Skeletal muscle tissue (tissue), 4 donors: Measurements from ENCODE around the gene RTN4IP1. TPM values are rescaled to one million over a fixed set of nuclear protein-coding genes. Genes with fewer than 3 reads are reported as not detected.
A peak's percentile ranks its signal among the peaks of the same experiment; 100 is the strongest.

Experiments used
- H3K27ac ChIP-seq: one replicate; pipeline ENCODE4 v1.7.0; 2013; ENCODE audit warnings: mild to moderate bottlenecking, low read depth, low read length, inconsistent platforms
- H3K27me3 ChIP-seq, 3 donors: one replicate each; pipeline ENCODE4 v1.7.0; 2013; ENCODE audit warnings: low read length in 3 of 3; ENCODE audit not compliant: control insufficient read depth in 3 of 3, insufficient read depth in 3 of 3
- H3K36me3 ChIP-seq, 3 donors: one replicate each; pipeline ENCODE4 v1.7.0; 2013; ENCODE audit warnings: low read length in 3 of 3; ENCODE audit not compliant: control insufficient read depth in 3 of 3, insufficient read depth in 3 of 3
- H3K4me1 ChIP-seq, 3 donors: one replicate each; pipeline ENCODE4 v1.7.0; 2013; ENCODE audit warnings: low read length in 3 of 3, mild to moderate bottlenecking in 3 of 3; ENCODE audit not compliant: control insufficient read depth in 3 of 3, insufficient read depth in 3 of 3
- H3K4me3 ChIP-seq, 3 donors: one replicate each; pipeline ENCODE4 v1.7.0; 2013; ENCODE audit warnings: low read length in 3 of 3
- H3K9ac ChIP-seq, 3 donors: one replicate each; pipeline ENCODE4 v1.7.0; 2013; ENCODE audit warnings: low read length in 3 of 3, mild to moderate bottlenecking in 3 of 3, moderate library complexity in 2 of 3, low read depth in 1 of 3
- H3K9me3 ChIP-seq, 3 donors: one replicate each; pipeline ENCODE4 v1.7.0; 2013; ENCODE audit warnings: low read length in 3 of 3; ENCODE audit not compliant: control insufficient read depth in 3 of 3
- total RNA-seq: library from RNA; depleted of rRNA; stranded (reverse); fragments of >200 nt; gene quantifications from one replicate; pipeline ENCODE4 v1.2.3, GENCODE V29; 2014
- donor health status: Osteomylitis.

The RTN4IP1 gene
- 8.4 TPM for total RNA-seq

- Histone ChIP-seq H3K36me3 (no peaks in the 10 kb centered on the region), H3K27me3 (no peaks in the 10 kb centered on the region), H3K4me1 (peaks cover 4 to 20% (median 7%) of the 10 kb centered on the region in 3 donors), H3K27ac (peak within 1 kb of the TSS; percentile 84), H3K9me3 (no peaks in the 10 kb centered on the region), H3K4me3 (peak within 1 kb of the TSS; percentile 79 to 100 (median 98)), H3K9ac (peak within 1 kb of the TSS; percentile 92 to 95 (median 94))
Observed at GRCh38 chr6:106629103-106629858, at the start of gene RTN4IP1, which contains the start of gene QRSL1. Gene RTN4IP1 (minus strand): TSS chr6:106629498. CDS start chr6:106629021, 477 bp downstream. Gene QRSL1 (plus strand): TSS chr6:106629578. CDS start chr6:106629682, 104 bp downstream.

- Histone ChIP-seq H3K9me3 (no peaks in the 10 kb centered on the region), H3K27ac (no peak overlapping the region), H3K36me3 (no peaks in the 10 kb centered on the region), H3K9ac (no peak overlapping the region), H3K27me3 (no peaks in the 10 kb centered on the region), H3K4me1 (no peaks in the 10 kb centered on the region), H3K4me3 (no peak overlapping the region)
Observed at GRCh38 chr6:106677282-106677681, 48.0 kb upstream of the RTN4IP1 start.

GRCh38 chr6:106674541-106675229, 45.4 kb upstream of the RTN4IP1 start:
- H3K4me3 ChIP-seq: no peak overlapping the region
- H3K36me3 ChIP-seq: no peaks in the 10 kb centered on the region
- no peaks in the 10 kb centered on the region for H3K9me3 ChIP-seq
- H3K27ac ChIP-seq: no peak overlapping the region
- no peak overlapping the region for H3K9ac ChIP-seq
- H3K4me1 ChIP-seq: no peaks in the 10 kb centered on the region
- no peaks in the 10 kb centered on the region for H3K27me3 ChIP-seq

GRCh38 chr6:106671651-106672050, 42.4 kb upstream of the RTN4IP1 start:
- H3K27me3 ChIP-seq: no peaks in the 10 kb centered on the region
- H3K4me3 ChIP-seq: no peak overlapping the region
- H3K4me1 ChIP-seq: no peaks in the 10 kb centered on the region
- no peaks in the 10 kb centered on the region for H3K9me3 ChIP-seq
- H3K27ac ChIP-seq: no peak overlapping the region
- no peaks in the 10 kb centered on the region for H3K36me3 ChIP-seq
- H3K9ac ChIP-seq: no peak overlapping the region

GRCh38 chr6:106670236-106670635, 40.9 kb upstream of the RTN4IP1 start:
- peaks cover 3 to 7% (median 7%) of the 10 kb centered on the region in 3 donors for H3K36me3 ChIP-seq
- no peak overlapping the region for H3K9ac ChIP-seq
- H3K4me3 ChIP-seq: no peak overlapping the region
- H3K27ac ChIP-seq: no peak overlapping the region
- H3K9me3 ChIP-seq: no peaks in the 10 kb centered on the region
- no peaks in the 10 kb centered on the region for H3K27me3 ChIP-seq
- no peaks in the 10 kb centered on the region for H3K4me1 ChIP-seq

GRCh38 chr6:106667022-106667402, 37.7 kb upstream of the RTN4IP1 start:
- Histone ChIP-seq H3K36me3 (peaks cover 8 to 26% (median 20%) of the 10 kb centered on the region in 3 donors), H3K27me3 (no peaks in the 10 kb centered on the region)

GRCh38 chr6:106666282-106667021, 37.2 kb upstream of the RTN4IP1 start:
- no peak overlapping the region for H3K9ac ChIP-seq
- peaks cover 8 to 26% (median 20%) of the 10 kb centered on the region in 3 donors for H3K36me3 ChIP-seq
- no peaks in the 10 kb centered on the region for H3K27me3 ChIP-seq
- H3K4me3 ChIP-seq: no peak overlapping the region
- no peak overlapping the region for H3K27ac ChIP-seq
- no peaks in the 10 kb centered on the region for H3K4me1 ChIP-seq
- H3K9me3 ChIP-seq: no peaks in the 10 kb centered on the region

More at GRCh38 chr6:106667022-106667402, 37.7 kb upstream of the RTN4IP1 start:
- Histone ChIP-seq H3K4me1 (no peaks in the 10 kb centered on the region), H3K9ac (no peak overlapping the region), H3K4me3 (no peak overlapping the region), H3K9me3 (no peaks in the 10 kb centered on the region), H3K27ac (no peak overlapping the region)

GRCh38 chr6:106662458-106662857, 33.2 kb upstream of the RTN4IP1 start:
- Histone ChIP-seq H3K4me3 (no peak overlapping the region), H3K9ac (no peak overlapping the region), H3K27ac (no peak overlapping the region), H3K27me3 (no peaks in the 10 kb centered on the region), H3K36me3 (peaks cover 22 to 50% (median 42%) of the 10 kb centered on the region in 3 donors), H3K4me1 (no peaks in the 10 kb centered on the region), H3K9me3 (no peaks in the 10 kb centered on the region)

GRCh38 chr6:106659859-106660258, 30.6 kb upstream of the RTN4IP1 start:
- no peak overlapping the region for H3K4me3 ChIP-seq
- H3K27me3 ChIP-seq: no peaks in the 10 kb centered on the region
- no peak overlapping the region for H3K9ac ChIP-seq
- peaks cover 30 to 54% (median 49%) of the 10 kb centered on the region in 3 donors for H3K36me3 ChIP-seq
- no peaks in the 10 kb centered on the region for H3K4me1 ChIP-seq
- no peak overlapping the region for H3K27ac ChIP-seq
- H3K9me3 ChIP-seq: no peaks in the 10 kb centered on the region
